Stimulated activated naive CD4-positive, alpha-beta T cell treated with Interleukin-2 at 50 U/mL for 16 hours (primary cell): ENCODE data around the gene CAPN15.

Experiments
- DNase-seq: peaks from one replicate; lab custom pipeline; 2025; lab: John Stamatoyannopoulos, UW

Gene CAPN15

GRCh38 chr16:578232-578869, 50.8 kb downstream of the CAPN15 start:
- no peak for DNase-seq

DNA sequence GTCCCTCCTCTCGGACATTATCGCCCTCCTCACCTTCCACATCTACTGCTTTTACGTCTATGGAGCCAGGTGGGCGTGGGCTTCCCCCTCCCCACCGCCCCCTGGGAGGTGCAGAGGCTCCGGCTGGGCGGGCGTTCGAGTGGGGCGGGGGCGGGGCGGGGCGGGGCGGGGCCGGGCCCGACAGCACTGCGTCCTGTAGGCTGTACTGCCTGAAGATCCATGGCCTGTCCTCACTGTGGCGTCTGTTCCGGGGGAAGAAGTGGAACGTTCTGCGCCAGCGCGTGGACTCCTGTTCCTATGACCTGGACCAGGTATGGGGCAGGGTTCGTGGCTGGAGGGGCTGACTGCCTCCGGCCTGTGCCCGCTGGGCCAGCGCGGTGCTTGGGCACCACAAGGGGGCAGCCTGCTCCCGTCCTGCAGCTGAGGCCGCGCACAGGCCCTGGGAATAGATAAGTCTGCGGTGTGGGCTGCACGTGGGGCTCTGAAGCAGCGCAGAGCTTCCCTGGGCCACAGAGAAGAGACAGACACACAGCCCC, 51.4 kb downstream of the CAPN15 start:
- peak; percentile 55 for DNase-seq

DNA sequence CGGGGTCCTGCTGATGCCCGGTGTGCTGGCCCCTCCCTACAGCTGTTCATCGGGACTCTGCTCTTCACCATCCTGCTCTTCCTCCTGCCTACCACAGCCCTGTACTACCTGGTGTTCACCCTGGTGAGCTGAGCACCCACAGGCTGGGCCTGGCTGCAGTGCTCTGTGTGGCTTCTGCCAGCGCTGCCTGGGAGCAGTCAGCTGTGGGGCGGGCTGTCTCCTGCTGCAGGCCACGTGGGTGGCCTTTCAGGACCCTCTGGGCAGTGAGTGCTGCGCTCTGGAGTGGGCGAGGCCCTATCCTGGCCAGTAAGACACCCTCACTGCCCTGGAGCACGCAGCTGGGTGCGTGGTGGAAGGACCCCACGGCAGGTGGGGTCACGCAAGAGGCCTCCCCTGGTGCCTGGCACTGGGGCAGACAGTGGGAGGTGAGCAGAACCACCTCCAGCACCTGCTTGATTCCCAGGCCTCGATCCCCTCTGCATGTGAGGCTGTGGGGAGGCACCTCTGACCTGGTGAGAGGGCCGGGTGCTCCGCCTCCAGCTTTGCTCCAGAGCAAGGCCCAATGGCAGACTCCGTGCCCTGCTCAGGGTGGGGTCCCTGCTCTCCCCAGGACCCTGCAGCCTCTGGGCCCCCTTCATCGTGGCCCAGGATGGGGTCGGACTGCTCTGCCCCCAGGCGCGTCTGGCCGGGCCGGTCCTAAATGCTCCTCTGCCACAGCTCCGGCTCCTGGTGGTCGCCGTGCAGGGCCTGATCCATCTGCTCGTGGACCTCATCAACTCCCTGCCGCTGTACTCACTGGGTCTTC, 52.8 kb downstream of the CAPN15 start:
- no peak for DNase-seq

DNA sequence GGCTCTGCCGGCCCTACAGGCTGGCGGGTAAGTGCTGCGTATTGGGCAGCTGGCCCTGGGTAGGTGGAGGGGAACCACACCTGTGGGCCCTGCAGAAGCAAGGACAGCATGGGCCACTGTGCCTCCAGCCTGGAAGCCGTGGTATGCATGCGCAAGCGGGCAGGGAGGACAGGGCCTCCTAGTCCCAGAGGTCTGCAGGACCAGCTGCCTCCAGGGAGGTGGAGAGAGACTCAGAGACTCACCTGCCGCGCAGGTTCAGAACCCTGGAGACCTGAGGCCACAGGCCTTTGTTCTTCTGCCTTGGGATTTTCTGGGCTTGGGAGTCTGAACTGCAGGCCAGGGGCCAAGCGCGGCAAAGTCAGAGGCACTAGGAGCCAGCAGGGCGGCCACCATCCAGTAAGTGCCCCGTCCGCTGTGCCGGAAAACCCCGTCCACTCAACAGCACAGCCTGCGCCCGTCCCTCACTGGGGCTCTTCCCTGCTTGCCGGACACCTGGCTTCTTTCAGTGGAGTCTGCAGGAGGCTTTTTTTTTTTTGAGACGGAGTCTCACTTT, 53.5 kb downstream of the CAPN15 start:
- DNase-seq: no peak

DNA sequence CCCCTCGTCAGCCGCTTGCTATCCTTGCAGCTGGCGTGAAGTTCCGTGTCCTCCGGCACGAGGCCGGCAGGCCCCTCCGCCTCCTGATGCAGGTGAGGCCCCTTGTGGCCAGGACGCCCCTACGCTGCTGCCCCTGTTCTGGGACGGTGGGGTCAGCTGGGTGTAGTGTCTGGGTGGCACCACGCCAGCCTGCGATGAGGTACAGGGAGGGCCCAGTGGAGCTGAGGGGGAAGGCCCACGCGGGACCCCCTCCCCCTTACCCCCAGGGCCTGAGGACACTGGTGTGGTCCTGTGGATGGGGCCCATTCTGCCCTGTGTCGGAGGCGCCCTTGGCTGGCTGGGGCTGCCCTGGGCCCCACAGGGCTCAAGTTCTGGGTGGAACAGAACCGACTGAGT, 54.7 kb downstream of the CAPN15 start:
- no peak for DNase-seq

DNA sequence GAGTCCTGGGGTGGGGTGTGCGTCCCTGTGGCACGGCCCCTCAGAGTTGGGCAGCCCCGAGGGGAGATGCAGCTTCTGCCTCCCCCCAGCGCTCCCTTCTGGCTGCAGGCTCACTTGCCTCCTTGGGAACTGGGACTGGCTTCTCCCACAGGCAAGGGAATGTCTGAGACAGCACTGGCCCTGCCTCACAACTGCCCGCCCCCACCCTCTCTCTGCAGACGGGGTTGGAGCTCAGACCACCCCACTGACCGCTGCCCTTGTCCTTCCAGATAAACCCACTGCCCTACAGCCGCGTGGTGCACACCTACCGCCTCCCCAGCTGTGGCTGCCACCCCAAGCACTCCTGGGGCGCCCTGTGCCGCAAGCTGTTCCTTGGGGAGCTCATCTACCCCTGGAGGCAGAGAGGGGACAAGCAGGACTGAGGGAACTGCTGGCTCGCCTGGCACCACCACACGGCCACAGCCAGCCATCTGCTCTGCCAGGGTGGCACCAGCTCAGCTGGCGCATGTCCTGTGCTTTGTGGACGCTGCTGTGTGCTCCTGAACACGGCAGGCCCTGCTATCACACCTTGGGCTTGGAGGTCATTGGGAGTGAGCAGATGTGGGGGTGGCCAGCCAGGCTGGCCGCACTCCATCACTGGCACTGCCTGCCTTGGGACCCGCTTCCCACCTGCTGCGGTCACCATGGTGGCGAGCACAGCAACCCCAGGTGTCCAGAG, 55.3 kb downstream of the CAPN15 start:
- no peak for DNase-seq

DNA sequence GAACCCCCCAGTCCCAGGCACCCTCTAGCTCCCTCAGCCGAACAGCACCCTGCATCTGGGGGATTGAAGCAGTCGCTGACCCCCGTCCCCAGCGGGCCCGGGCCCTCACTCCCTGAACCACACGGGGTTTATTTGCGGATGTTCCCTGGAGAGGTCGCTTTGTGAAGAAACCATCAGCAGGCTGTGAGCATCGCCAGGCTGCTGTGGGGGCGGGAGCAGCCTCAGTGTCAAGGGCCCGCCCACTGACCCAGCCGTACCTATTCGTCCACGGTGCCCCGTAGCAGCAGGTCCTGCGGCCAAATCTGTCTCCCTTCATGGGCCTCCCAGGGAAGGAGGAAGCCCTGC, 55.9 kb downstream of the CAPN15 start:
- DNase-seq: no peak

DNA sequence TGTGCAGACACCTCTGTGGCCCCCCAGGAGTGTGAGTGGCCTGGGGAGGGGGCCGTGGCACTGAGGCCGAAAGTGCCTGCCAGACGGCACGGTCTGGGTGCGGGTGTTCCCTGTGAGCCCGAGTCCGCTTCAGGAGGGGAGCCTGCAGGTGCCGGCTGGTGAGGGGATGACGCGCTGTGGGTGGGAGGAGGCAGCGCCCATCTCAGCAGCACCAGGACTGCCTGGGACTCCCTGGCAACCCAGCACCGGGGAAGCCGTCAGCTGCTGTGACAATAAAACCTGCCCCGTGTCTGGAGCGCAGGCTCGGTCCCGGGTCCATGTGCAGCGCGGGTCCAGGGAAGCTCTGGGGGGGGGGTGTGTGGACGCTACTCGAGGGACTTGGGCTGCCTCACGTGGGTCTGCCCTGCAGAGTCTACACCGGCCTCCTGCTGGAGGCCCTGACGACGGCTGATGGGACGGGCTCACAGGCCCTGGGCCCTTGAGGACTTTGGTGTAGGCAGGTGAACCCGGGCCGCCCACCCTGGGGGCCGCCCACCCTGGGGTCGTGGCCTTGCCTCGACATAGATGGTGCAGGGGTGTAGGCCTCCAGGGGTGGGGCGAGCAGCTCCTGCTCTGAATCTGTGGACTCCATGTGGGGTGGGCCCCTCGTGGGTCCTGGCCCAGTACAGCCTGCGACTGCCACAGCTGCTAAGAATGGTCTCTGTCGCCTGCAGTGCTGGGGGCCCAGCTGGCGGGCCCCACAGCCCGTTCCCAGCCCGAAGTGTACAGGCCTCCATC, 56.5 kb downstream of the CAPN15 start:
- no peak for DNase-seq

GRCh38 chr16:585351-585750, 57.8 kb downstream of the CAPN15 start:
- DNase-seq: no peak

DNA sequence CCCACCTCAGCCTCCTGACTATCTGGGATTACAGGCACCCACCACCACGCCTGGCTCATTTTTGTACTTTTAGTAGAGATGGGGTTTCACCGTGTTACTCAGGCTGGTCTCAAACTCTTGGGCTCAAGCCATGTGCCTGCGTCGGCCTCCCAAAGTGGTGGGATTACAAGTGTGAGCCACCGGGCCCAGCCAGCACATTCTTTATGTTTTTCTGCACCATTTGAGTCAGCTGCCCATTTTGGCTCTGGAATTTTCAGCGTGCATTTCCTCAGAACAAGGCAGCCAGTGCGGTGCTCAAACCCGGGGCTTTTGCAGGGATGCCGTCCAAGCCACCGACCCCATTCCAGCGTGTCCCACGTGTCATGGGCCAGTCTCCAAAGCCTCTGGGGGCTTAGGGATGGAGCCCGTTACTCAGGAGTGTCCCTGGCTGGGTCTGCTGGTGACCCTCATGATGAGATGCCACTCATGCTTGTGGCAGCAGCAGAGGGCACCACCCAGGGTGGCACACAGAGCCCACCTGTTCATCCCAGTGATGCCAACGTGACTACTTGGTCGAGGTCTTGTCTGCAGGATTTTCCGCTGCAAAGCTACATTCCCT, 58.6 kb downstream of the CAPN15 start:
- no peak for DNase-seq

GRCh38 chr16:586645-587590, 59.4 kb downstream of the CAPN15 start:
- no peak for DNase-seq

GRCh38 chr16:588639-588888, 61.1 kb downstream of the CAPN15 start:
- DNase-seq: no peak

GRCh38 chr16:588889-589657, 61.6 kb downstream of the CAPN15 start:
- peak; percentile 96 for DNase-seq

- peak; percentile 99 for DNase-seq
Observed at GRCh38 chr16:589658-590187, 62.2 kb downstream of the CAPN15 start, which contains the start of gene RAB40C. TSS of gene RAB40C (plus strand) at chr16:590066. CDS start at chr16:590292, 226 bp downstream.

DNA sequence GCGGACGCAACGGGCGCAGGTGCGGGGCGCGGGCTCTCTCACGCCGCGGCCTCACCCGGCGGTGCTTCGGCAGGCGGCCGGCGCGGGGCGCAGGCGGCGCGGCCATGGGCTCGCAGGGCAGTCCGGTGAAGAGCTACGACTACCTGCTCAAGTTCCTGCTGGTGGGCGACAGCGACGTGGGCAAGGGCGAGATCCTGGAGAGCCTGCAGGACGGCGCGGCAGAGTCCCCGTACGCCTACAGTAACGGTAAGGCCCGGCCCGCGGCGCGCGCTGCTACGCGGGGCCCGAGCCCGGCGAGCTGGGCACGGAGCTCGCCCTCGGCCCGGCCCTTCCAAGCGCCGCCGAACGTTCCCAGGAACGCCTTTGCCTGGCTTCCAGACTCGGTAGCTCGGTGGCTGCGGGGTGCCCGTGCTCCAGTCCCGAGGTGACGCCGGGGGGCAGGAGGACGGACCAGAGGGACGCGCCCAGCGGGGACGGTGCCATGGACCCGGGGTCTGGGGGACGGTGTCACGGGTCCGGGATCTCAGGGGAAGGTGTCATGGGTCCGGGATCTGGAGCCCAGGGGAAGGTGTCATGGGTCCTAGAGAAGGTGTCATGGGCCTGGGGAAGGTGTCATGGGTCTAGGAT, 62.8 kb downstream of the CAPN15 start:
- peak; percentile 12 for DNase-seq

GRCh38 chr16:590815-591200, 63.3 kb downstream of the CAPN15 start:
- DNase-seq: no peak

DNA sequence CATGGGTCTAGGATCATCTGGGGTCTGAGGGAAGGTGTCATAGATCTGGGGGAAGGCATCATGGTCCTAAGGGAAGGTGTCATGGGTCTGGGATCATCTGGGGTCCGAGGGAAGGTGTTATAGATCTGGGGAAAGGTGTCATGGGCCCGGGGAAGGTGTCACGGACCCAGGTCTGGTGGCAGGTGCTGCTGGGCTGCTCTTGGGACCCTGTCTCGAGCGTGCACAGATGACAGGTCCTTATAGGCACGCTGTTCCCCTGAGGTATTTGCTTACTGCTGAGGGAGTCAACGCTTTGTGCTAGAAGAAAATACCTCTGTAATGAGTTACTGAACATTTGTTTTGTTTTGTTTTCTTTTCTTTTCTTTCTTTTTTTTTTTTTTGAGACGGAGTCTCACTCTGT, 63.7 kb downstream of the CAPN15 start:
- DNase-seq: no peak

GRCh38 chr16:591892-592517, 64.5 kb downstream of the CAPN15 start:
- DNase-seq: no peak
